ENCODE measurements around the gene WAPL.
"Not testable (repeated sequence)": the region's sequence is repeated elsewhere in the genome, so short reads cannot be mapped to it uniquely, and the experiment has no call there.

Gene WAPL

DNA sequence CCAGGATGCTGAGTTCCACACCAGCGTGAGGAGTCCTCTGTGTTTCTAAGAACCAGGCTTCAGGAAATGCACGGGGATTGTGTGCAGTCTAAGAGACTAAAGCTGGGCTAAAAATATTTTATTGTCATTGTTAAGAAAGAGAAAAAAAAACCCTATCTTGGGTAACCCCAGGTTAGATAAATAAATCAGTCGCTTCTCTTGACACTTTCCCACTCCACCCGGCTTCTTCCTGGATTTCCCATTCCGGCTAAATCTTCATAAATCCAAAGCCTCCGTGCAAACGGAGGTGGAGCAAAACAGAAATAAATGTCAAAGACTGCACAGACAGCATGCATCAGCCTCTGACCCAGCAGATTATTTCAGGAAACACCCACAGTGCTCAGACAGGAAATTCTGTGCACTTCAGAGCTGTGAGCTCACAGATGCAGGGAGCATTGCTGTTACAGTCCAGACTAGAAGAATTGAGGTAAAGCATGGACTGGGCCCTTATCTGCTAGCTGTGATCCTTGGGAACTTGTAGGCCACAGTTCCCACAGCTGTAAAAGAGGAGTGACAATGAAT is 110.2 kb downstream of the WAPL start:
- DNase-seq, result no peak

DNA sequence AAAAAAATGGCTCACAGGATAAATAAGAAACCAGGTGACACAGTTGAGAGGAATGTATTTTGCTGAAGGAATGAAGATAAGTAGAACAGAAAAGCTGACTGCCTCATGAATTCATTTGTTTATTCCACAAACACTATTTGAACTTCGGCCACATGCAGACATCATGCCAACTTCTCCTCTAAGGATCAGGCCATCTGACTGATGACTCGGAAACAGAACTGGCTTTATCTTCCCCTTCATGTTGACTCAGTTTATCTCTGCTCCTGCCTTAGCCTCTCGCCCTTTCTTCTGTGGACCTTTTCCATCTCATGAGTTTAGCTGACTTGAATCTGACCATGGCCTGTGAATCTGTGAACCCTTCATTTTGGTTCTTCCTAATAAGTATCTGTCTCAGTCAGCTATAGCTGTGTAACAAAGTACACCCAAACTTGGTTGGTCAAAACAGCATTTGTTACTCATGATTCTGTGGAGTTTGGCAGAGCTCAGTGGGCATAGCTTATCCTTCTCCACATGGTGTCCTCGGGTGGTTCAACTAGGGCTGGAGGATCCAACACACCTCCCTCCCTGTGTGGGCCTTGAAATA is 111.0 kb downstream of the WAPL start:
- DNase-seq, result no peak

DNA sequence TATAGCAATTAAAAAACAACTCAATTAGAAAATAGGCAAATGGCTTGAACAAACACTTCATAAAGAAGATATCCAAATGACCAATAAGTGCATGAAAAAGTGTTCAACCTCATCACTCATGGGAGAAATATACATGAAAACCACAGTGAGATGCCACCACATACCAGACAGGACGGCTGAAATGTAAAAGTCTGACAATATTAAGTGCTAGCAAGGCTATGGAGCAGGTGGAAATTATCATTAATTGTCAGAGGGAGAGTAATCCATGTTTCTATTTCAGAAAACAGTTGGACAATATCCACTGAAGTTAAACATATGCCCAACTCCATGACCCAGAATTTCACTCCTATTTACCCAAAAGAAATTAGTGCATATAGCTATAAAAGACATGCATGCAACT is 112.4 kb downstream of the WAPL start:
- no peak for DNase-seq

DNA sequence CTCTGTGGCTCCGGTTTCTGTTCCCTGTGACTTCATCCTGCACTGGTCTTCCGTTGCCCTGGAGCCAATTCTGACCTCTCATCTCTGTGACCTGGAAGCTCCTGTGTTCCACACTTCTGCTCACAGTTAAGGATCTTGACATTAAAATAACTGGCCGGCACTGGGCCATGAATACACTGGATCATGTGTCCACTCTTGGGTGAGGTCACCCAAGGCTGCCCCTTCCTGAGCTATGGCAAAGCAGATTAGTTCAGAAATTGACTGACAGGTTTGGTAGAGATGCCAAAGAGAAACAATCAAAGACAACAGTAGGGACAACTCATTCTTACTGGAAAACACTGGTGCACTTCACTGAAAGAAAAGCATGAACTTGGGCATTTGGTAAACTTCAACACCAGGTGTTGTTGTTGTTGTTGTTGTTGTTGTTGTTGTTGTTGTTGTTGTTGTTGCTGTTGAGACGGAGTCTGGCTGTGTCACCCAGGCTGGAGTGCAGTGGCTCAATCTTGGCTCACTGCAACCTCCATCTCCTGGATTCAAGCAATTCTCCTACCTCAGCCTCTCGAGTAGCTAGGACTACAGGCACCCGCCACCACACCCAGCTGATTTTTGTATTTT is 118.3 kb downstream of the WAPL start:
- DNase-seq, result no peak

DNA sequence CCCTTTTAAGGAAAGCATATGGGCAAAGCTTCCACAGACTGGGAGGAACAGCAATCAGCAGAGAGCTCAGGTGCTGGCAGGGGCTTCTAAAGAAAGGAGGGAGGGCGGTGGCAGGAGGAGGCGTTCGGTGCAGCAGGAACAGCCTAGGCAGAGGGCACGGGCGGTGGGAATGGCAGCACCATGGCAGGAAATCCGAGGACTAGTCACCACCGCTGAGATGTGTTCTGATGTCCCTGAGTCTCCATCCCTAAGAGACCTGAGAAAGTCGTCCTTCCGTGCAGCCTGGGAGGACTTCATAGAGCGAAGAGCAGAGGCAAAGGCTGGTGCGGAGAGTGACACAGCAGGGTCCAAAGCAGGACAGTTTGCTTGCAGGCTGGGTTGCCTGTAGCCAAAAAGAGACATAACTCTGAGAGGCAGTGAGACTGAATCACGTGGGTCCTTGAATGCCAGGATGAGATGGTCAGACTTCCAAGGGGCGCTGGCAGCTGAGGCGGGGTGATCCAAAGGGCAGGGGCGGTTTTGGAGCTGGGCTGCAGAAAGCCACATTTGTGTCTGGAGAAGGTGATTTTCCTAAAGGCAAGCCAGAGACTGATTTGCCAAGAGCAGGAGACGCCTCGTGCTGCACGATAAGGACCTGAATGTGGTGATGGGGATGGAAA is 119.2 kb downstream of the WAPL start:
- no peak for DNase-seq

DNA sequence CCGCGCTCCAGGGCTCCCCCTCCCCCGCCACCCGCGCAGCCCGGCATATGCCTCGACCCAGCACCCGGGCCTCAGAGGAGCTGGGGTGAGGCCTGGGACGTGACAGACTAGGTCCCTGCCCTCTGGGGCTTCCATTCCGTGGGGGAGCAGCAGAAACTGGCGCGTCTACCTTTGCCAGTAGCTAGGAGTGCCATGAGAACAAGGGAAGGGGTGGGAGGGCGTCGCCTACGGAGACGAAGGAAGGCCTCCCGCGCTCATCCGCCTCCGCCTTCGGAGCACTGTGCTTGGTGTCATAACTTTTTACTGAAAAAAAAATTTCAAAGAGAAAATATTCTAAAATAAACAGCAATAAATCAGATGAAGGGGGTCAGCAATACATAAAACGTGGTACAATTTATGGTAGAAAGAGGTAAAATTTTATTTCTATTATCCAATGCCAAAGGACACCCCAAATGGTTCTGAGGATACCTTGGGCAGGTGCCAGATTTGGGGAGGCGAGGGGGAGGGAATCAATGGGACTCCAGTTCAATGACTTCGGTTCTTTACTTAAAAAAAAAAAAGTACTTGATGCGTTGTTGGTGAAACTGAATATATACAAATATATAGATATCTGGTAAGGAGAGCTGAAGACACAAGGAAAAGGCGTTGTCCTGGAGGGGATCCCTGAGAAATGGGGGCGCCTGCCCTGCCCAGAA is 119.9 kb downstream of the WAPL start:
- no peak for DNase-seq

DNA sequence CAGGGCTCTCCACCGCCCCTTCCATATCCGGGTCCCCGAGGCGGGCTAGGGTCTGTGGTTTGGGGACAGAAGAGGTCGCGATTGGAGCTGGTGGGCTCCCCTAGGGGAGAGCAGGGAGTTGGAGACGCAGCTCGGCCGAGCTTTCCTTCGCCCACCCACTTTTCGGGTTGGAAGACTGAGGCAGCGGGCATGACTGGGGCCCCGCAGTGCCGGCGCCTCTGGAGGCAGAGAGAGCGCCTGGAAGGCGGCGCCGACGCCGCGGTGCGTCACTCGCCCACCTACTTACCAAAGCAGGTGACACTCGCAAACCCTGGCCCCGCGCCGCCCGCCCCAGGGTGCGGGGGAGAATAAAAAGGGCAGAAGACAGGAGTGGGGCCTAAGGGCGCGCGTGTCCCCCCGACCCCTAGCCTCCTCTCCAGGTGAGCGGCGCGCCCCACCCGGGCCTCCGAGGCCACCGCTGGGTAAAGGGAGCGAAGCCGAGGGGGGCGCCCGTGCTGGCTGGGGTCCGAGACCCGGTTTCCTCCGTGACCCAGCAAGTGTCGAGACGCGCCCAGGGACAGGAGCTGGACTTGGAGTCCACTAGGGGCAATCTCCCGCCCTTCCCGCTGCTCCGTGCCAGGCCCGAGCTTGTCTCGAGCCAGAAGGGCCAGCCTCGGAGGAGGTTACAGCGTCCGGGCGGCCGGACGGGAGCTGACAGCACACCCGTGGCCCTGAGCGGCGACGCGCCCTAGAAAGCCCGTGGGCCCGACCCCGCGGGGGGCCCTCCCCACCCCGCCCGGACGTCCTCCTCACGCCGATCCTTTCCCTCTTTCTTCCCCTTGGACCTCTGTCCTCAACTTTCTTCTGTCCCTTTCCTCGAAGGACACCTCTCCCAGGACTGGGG is 120.6 kb downstream of the WAPL start:
- peak; percentile 23 for DNase-seq

DNA sequence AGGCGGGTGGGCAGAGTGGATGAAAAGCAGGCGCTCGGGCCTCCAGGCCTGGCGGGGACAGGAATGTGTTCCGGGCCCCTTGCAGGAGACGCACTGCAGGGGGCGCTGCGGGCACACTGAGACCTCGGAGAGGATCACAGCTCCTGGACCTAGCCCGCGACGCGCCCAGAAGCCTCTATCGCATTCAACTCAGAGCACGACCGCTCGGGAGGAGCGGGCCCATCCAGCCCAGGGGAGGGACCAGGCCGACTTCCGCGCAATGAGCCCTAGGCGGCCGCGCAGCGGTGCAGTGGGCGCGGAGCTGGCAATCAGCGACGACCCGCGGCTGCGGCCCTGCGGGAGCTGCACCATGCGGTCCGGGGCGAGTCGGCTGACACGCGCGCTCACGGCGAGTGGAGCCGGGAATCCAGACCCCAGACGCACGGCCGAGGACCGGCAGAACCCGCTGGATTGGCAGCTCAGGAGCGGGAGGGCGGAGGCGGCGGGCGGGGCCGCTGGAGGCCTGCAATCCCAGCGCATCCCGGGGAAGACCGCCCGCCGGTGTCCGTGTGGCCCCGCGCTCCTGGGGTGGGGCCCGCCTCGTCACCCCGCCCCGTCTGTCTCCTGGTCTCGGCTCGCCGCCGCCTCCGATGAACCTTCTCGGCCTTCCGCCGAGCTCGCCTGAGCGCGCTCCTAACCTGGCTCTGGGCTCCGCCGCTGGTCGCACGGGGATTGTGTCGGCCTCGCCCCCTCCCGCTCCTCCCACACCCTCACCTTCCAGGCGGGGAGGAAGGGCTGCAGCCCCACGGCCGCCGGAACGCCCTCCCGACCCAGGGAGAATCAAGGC is 121.5 kb downstream of the WAPL start:
- DNase-seq, result peak; percentile 74

DNA sequence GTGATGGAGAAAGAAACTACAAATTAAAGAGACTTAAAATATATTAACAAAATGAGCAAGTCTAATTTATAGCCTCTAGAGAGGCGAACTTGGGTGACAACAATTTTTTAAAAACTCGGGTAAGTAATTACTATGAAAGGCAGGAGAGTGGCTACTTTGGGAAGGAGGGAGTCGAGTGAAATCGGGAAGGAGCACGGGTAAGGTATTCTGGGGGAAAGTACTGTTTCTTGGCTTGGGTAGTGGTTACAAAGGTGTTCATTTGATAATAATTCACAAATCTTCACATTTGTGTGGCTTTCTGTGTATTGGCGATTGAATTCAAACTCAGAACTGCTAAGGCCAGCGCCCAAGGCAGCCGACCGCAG is 122.1 kb downstream of the WAPL start:
- no peak for DNase-seq

DNA sequence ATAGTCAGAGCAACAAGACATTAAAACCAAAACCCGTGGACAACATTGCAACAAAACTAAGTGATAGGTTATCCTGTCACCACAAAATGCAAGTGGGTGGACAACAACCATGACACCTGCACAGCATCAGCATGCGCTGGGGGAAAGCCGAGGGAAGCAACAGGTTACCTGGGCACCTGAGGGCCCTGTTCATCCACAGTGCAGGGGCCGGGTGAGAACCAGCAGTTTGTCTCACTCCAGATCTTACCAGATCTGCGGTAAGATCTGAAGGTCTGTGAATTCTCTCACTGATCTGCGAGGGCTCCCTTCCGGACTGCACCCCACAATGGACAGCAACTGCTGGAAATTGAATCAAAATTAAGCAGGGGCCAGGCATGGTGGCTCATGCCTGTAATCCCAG is 124.5 kb downstream of the WAPL start:
- no peak for DNase-seq

DNA sequence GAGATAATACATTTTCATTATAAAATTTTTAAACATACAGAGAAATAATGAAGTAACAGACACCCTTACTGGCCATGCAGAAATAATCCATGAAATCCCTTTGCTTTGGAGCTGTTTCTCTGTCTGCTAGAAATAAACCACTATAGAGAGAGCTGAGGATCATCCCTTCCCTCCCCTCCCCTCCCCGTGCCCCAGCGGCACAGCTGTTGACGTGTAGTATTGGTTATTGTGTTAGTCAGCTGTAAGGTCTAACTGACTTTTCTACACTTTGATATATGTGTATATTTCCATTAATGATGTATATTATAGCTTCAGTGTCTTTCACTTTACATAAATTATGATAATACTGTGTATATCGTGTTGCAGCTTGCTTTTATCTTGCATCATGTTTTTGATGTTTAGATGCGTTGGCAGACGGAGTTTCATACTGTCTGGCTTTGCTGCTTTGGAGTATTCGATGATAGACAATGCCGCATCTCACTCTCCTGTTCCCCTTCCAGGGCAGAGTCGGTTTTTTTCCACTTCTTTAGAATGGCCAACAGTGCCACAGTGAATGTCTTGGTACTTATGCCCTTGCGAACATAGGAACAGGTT is 127.6 kb downstream of the WAPL start:
- no peak for DNase-seq

DNA sequence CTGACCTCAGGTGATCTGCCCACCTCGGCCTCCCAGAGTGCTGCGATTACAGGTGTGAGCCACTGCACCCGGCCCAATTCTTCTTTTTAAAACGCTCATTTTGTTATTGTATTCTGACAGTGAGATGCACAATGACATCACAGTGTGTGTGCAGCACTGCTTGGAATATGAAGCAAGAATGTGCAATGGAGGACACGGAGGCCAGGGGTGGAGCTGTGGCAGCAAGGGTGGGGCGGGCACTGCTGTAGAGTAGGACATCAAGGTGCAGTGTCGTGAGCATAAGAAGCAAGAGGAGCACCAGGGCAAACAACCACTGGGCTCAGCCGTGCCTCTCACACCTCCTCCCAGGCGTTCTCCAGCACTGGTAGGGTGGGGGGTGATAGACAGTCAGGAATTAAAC is 128.2 kb downstream of the WAPL start:
- DNase-seq, result no peak

DNA sequence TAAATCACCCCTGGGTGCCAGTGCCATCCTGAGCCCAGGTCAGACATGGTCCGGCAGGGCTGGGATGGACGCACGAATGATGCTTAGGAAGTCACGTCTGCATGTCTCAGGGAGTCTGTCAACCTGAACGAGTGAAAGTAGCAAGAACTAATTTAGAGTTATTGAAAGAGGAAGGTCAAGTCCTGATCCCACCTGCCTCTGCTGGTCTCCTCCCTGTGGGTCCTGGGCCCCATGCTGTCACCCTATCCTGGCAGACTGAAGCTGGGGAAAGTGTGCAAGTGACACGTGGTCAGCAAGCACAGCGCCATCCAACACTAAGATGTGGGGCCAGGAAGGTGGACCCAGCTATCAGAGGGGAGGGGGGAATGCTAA is 128.9 kb downstream of the WAPL start:
- no peak for DNase-seq

DNA sequence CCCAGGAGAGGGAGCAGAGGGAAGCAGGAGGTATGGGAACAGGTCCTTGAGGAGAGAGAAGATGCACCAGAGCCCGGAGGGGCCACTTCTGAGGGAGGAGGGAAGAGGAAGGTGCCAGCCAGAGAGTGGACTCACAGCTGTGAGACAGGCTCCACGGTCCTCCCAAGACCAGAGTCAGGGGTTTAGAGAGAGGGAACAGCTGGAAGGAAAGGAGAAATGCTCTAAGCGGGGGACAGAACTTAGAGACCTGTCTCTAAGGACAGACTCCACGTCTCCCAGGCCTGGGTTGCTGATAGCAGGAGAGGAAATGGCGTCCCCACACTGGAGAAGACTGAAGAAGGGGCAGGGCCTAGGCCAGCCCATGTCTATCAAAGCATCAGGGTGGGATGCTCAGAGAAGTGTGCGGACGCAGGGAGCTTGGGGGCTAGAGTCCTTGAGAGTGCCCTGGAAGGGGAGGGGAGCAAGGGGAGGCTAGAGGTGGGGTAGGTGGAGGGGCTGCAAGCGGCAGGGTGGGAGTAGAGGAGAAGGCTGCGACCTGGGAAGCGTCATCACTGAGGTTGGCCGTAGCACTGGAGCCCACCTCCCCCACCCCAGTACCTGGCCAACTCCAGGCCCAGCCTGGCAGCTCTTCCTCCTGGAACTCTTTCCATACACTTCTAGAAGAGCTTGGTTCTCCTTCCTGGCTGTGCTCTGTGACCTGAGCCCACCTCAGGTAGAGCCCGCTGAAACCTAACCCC is 129.4 kb downstream of the WAPL start:
- no peak for DNase-seq

DNA sequence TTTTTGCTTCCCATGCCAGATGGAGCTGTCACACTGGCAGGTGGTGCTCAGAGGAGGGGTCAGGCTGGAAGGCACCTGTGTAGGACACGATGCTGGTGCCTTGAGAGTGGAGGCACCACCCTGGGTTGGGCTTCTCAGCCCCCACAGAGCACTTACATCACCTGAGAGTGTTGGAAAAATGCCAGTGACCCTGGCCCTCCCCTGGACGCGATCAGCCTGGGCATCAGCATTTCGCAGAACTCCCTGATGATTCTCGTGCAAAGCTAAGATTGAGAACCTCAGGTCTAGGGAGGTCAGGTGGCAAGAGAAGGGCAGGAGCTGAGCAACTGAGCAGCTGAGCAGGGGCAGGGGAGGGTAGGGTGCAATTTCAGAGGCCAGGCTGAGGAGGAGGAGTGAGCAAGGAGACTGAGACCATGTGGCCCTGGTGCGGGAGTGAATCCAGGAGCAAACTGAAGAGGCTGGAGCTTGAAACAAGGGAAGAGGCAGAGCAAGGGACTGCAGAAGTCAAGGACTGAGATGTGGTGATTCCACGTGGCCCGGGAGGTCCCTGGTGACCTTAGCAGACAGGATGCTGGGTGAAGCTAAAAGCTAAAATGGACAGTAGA is 130.3 kb downstream of the WAPL start:
- DNase-seq, result peak; percentile 42

DNA sequence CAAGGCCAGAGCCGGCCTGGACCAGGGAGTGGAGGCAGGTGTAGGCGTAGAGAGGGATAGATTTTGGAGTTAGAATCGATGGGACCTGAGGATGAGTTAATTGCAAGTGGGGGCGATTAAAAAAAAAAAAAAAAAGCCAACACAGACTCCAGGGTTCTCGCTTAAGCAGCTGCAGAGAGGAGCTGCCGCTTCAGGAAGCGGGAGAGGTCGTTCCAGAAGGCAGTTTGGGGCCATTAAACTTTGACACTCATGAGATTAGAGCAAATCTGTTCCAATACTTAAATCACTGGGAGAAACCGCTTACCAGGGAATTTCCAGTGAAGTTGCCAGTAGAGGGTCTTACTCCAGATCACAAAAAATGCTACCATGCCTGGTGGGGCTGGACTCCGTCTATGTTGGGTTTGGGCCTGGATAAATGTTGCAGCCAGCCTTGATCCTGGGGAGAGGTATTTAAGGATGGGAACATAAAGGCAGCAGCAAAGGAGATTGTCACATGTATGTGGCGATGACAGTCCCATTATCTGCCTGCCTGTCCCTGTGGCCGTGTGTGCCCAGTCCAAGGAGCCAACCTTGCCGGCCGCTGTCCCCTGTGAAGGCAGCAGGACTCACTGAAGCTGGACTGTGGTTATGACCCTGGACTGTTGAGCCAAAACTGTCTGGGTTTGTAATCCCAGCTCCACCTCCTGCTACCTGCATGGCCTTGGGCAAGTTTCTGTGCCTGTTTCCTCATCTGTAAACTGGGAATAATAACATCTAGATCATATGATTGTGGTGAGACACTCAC is 131.1 kb downstream of the WAPL start:
- no peak for DNase-seq

DNA sequence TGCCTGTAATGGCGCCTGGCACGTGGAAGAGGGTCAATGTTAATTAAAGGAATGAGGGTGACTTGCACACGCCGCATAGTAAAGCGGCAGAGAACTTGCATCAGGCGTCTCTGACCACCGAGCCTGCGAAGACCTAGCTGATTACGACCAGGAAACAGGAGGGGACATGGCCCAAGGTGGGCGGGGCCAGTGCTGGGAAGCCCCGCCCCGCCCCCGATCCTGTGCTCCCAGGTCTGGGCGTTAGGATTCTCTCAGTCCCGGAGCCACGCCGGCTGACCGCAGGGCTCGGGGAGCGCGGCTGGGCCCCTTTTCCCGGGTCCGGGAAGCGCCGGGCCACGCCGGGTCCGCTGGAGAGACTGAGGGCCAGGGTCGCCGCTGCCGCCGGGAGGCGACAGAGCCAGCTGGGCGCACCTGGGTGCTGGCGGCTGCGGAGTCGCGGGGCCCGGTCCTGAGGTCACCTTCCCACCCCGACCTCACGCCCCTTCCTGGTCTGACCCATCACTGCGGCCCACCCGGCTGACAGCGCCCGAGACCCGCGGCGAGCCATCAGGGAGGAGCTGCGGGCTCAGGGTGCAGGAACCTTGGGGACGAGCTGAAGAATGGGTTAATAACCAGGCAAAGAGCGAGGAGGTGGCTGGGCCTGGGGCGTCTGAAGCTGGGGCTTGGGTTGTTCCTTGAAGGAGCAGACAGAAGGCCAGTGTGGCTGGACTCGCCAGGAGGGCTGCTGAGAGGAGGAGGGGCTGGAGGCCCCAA is 132.0 kb downstream of the WAPL start:
- DNase-seq, result no peak

DNA sequence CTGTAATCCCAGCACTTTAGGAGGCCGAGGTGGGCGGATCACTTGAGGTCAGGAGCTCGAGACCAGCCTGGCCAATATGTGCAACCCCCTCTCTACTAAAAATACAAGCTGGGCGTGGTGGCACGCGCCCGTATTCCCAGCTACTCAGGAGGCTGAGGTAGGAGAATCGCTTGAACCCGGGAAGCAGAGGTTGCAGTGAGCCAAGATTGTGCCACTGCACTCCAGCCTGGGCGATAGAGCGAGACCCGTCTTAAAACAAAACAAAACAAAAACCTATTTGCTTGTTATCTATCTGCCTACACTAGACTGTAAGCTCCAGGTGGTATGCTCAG is 132.5 kb downstream of the WAPL start:
- DNase-seq, result not testable (repeated sequence)
